Esophagus squamous epithelium (tissue), 4 donors: ENCODE results near the gene CLOCK.

ENCODE experiments used
- POLR2A ChIP-seq, 4 donors: fragments of 450-650 bp; IDR thresholded peaks; one replicate each; pipeline ENCODE4 v1.6.1; 2017; ENCODE audit warnings: antibody characterized with exemption in 4 of 4, mild to moderate bottlenecking in 4 of 4, moderate library complexity in 3 of 4
- TF ChIP-seq, protein P1 (sequence below), 6 experiments: fragments of 450-650 bp in 4 of 6; fragments of 200-600 bp in 2 of 6; sonication (generic) in 2 of 6; IDR thresholded peaks; one replicate each; pipeline ENCODE4 v1.5.1; 2016 to 2019; ENCODE audit warnings: antibody characterized with exemption in 6 of 6, mild to moderate bottlenecking in 4 of 6, moderate library complexity in 4 of 6

DNA sequence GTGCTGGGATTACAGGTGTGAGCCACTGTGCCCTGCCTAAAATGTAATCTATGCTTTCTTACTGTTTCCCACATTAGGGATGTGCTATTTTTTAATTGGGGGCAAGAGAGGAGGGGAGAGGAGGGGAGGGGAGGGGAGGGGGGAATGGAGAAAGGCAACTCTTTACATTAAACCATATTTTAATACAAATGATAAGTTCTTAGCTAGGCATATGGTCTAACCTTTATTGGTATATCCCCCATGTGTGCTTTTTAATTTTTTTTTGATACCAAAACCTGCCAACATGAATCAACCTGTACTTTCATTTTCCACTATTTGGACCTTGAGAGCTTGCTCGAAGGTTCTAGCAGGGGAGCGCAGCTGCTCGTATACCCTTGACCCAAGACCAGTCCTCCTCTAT, 6.4 kb downstream of the CLOCK start:
- TF ChIP-seq, protein P1, sequence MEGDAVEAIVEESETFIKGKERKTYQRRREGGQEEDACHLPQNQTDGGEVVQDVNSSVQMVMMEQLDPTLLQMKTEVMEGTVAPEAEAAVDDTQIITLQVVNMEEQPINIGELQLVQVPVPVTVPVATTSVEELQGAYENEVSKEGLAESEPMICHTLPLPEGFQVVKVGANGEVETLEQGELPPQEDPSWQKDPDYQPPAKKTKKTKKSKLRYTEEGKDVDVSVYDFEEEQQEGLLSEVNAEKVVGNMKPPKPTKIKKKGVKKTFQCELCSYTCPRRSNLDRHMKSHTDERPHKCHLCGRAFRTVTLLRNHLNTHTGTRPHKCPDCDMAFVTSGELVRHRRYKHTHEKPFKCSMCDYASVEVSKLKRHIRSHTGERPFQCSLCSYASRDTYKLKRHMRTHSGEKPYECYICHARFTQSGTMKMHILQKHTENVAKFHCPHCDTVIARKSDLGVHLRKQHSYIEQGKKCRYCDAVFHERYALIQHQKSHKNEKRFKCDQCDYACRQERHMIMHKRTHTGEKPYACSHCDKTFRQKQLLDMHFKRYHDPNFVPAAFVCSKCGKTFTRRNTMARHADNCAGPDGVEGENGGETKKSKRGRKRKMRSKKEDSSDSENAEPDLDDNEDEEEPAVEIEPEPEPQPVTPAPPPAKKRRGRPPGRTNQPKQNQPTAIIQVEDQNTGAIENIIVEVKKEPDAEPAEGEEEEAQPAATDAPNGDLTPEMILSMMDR (IDR thresholded peaks at IDR 0.05) = no peak
- no peak for TF ChIP-seq POLR2A (IDR thresholded peaks at IDR 0.05)
